ENCODE results near the gene MICU2.
A peak's percentile ranks its signal among the peaks of the same experiment; 100 is the strongest.

The MICU2 gene

DNA sequence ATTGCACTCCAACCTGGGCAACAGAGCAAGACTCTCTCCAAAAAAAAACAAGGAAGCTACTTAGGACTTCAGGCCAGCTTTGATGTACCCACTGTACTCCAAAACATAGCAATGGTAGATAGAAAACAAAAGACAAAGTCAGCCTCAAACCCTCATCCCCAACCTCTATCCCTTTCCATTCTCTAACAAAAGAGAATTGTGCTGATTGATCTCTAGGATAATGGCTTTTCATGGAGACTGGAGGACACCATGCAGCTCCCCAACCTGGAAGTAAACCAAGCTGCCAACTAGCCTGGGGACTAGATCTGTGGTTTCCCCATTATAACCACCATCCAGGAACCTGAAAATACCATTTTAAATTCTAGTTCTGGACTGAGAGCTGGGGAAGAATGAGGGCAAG is 140.5 kb downstream of the MICU2 start:
- Histone ChIP-seq H3K4me3 (ENCODE audit: low read length in 2 of 2) (no peak overlapping the region), H3K9ac (ENCODE audit: low read length in 2 of 2) (no peak overlapping the region), H3K27me3 (ENCODE audit: control insufficient read depth in 1 of 2, insufficient read depth in 2 of 2, low read length in 2 of 2) (no peaks in the 10 kb centered on the region), H3K27ac (ENCODE audit: low read length) (no peak overlapping the region), H3K4me1 (ENCODE audit: control insufficient read depth, insufficient read depth, low read length) (peaks cover 4% of the 10 kb centered on the region), H3K9me3 (ENCODE audit: control insufficient read depth in 2 of 2, low read length in 2 of 2) (no peaks in the 10 kb centered on the region), H3K36me3 (ENCODE audit: control insufficient read depth in 2 of 2, insufficient read depth in 2 of 2, low read length in 2 of 2) (no peaks in the 10 kb centered on the region)

DNA sequence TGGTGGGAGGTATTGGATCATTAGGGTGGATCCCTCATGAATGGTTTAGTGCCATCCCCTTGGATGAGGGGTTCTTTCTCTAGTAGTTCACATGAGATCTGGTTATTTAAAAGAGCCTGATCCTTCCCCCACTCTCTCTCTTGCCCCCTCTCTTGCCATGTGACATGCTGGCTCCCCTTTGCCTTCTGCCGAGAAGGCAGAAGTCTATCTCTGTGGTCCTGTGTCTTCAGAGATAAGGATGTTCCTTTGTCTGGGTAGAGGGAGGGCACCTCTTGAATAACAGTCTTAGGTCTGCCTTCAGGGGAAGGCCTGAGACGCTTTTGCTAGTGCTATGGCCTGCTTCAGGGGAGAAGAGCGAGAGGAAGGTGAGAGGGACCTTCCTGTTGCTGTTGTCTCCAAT is 142.8 kb downstream of the MICU2 start:
- Histone ChIP-seq H3K27ac (ENCODE audit: low read length) (no peak overlapping the region), H3K9ac (ENCODE audit: low read length in 2 of 2) (no peak overlapping the region), H3K4me3 (ENCODE audit: low read length in 2 of 2) (no peak overlapping the region)

DNA sequence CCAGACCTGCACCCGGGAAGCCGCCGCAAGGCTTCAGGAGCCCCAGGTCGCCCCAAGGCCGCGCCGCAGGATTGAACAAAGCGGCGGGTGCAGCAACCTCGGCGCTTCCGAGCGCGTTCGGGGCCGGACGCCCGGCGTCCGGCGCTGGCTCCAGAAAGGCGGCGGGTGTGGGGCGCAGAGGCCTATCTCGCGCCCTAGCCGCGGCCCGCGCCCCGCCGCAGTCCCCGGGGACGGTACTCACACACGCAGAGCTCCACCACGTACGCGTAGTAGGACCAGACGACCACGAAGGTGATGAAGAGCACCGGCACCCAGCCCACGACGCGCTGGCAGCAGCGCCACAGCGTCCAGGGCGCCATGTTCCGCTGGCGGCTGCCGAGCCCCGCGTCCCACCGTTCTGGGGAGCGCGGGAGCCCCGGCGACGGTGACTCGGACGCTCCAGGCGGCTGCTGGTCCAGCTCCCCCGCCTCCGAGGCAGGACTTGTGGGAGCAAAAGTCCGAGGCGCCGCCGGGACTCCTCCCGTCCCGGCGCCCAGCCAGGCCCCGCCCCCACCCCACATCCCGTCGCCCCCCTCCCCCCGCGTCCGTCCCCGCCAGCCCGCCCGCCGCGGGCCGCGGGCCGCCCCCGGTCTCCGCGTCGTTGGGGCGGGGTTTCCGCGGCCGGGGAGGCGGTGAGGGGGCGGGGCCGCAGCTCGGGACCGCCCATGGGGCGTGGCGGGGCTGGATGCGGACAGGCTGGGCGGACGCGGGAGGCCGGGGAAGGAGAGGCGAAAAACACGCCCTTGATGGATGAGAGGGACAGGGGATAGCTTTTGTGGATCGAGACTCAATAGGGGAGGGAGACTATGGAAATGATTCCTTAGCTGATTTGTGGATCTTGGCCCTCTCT is 144.9 kb downstream of the MICU2 start, which contains the start of gene ZDHHC20:
TSS of gene ZDHHC20 (minus strand) at position 491 of the 889 bp plus-strand sequence. CDS start at position 359, 132 bp downstream.
- H3K9ac ChIP-seq (ENCODE audit: low read length in 2 of 2), result peak within 1 kb of the TSS; percentile 80 to 84
- peak within 1 kb of the TSS; percentile 66 for H3K27ac ChIP-seq (ENCODE audit: low read length)
- no peaks in the 10 kb centered on the region for H3K9me3 ChIP-seq (ENCODE audit: control insufficient read depth in 2 of 2, low read length in 2 of 2)
- H3K27me3 ChIP-seq (ENCODE audit: control insufficient read depth in 1 of 2, insufficient read depth in 2 of 2, low read length in 2 of 2), result no peaks in the 10 kb centered on the region
- H3K4me3 ChIP-seq (ENCODE audit: low read length in 2 of 2), result peak within 1 kb of the TSS; percentile 85 to 93
- H3K36me3 ChIP-seq (ENCODE audit: control insufficient read depth in 2 of 2, insufficient read depth in 2 of 2, low read length in 2 of 2), result no peaks in the 10 kb centered on the region
- H3K4me1 ChIP-seq (ENCODE audit: control insufficient read depth, insufficient read depth, low read length), result peaks cover 4% of the 10 kb centered on the region

More for the DNA sequence above, 142.8 kb downstream of the MICU2 start:
- no peaks in the 10 kb centered on the region for H3K9me3 ChIP-seq (ENCODE audit: control insufficient read depth in 2 of 2, low read length in 2 of 2)
- no peaks in the 10 kb centered on the region for H3K27me3 ChIP-seq (ENCODE audit: control insufficient read depth in 1 of 2, insufficient read depth in 2 of 2, low read length in 2 of 2)
- no peaks in the 10 kb centered on the region for H3K36me3 ChIP-seq (ENCODE audit: control insufficient read depth in 2 of 2, insufficient read depth in 2 of 2, low read length in 2 of 2)
- peaks cover 4% of the 10 kb centered on the region for H3K4me1 ChIP-seq (ENCODE audit: control insufficient read depth, insufficient read depth, low read length)

DNA sequence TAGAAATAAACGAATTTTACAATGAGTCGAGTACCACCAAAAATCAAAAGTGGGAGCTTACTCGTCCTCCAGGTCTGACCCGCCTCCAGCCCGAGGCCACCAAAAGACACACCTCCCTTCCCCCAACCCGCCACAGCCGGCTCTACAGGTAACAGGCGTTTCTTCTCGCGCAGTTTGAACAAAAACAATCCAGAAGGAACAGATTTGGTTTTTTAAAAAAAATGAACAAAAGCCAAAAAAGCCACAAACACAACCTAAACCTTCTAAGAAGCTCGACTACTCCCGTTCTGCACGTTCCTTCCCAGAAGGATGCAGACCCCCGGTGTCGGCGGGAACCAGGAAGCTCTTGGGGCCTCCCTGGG is 145.5 kb downstream of the MICU2 start:
- peak overlapping the region; percentile 85 to 93 for H3K4me3 ChIP-seq (ENCODE audit: low read length in 2 of 2)
- H3K9me3 ChIP-seq (ENCODE audit: control insufficient read depth in 2 of 2, low read length in 2 of 2), result no peaks in the 10 kb centered on the region
- H3K36me3 ChIP-seq (ENCODE audit: control insufficient read depth in 2 of 2, insufficient read depth in 2 of 2, low read length in 2 of 2), result no peaks in the 10 kb centered on the region
- peaks cover 4% of the 10 kb centered on the region for H3K4me1 ChIP-seq (ENCODE audit: control insufficient read depth, insufficient read depth, low read length)
- H3K9ac ChIP-seq (ENCODE audit: low read length in 2 of 2), result peak overlapping the region; percentile 80 to 84
- H3K27me3 ChIP-seq (ENCODE audit: control insufficient read depth in 1 of 2, insufficient read depth in 2 of 2, low read length in 2 of 2), result no peaks in the 10 kb centered on the region
- H3K27ac ChIP-seq (ENCODE audit: low read length), result peak overlapping the region; percentile 66

DNA sequence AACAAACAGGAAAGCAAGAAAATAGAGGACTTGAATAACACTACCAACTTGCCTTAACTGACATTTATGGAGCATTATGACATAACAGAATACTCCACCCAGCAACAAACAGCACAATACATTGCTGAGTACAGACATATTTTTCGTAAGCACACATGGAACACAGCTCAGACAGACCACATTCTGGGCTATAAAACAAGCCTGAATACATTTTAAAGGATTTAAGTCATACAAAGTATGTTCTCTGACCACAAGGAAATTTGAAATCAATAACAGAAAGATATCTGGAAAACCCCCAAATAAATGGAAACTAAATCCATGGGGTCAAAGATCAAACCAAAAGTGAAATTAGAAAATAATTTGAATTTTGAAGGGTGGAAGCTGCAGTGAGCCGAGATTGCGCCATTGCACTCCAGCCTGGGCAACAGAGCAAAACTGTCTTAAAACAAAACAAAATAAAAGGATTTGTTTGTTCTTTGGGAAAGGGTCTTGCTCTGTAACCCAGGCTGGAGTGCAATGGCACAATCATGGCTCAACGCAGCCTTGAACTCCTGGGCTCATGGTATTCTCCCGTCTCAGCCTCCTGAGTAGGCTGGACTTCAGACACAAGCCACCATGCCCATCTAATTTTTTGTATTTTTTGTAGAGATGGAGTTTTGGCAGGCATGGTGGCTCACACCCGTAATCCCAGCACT is 150.4 kb downstream of the MICU2 start:
- no peaks in the 10 kb centered on the region for H3K9me3 ChIP-seq (ENCODE audit: control insufficient read depth in 2 of 2, low read length in 2 of 2)
- H3K9ac ChIP-seq (ENCODE audit: low read length in 2 of 2), result no peak overlapping the region
- H3K27me3 ChIP-seq (ENCODE audit: control insufficient read depth in 1 of 2, insufficient read depth in 2 of 2, low read length in 2 of 2), result no peaks in the 10 kb centered on the region
- H3K27ac ChIP-seq (ENCODE audit: low read length), result no peak overlapping the region
- H3K36me3 ChIP-seq (ENCODE audit: control insufficient read depth in 2 of 2, insufficient read depth in 2 of 2, low read length in 2 of 2), result no peaks in the 10 kb centered on the region
- peaks cover under 1% of the 10 kb centered on the region for H3K4me1 ChIP-seq (ENCODE audit: control insufficient read depth, insufficient read depth, low read length)
- no peak overlapping the region for H3K4me3 ChIP-seq (ENCODE audit: low read length in 2 of 2)

DNA sequence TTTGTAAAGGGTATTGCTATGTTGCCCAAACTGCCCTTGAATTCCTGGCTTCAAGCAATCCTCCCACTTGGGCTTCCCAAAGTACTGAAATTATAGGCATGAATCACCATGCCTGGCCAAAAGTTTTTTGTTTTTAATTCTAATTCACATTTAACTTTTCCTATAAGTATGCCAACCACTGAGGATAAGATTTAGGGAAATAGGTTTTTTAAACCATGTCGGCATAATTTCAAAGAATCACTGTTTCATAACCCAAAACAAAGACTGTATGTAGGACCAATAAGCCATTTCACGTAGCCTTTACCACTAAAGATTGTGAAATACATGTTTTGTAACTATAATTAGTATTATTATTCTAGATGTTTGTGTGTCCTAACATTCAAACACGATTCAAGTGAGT is 153.0 kb downstream of the MICU2 start:
- H3K9me3 ChIP-seq (ENCODE audit: control insufficient read depth in 2 of 2, low read length in 2 of 2), result no peaks in the 10 kb centered on the region
- H3K27ac ChIP-seq (ENCODE audit: low read length), result no peak overlapping the region
- H3K4me3 ChIP-seq (ENCODE audit: low read length in 2 of 2), result no peak overlapping the region
- no peaks in the 10 kb centered on the region for H3K4me1 ChIP-seq (ENCODE audit: control insufficient read depth, insufficient read depth, low read length)
- H3K9ac ChIP-seq (ENCODE audit: low read length in 2 of 2), result no peak overlapping the region
- no peaks in the 10 kb centered on the region for H3K36me3 ChIP-seq (ENCODE audit: control insufficient read depth in 2 of 2, insufficient read depth in 2 of 2, low read length in 2 of 2)
- H3K27me3 ChIP-seq (ENCODE audit: control insufficient read depth in 1 of 2, insufficient read depth in 2 of 2, low read length in 2 of 2), result no peaks in the 10 kb centered on the region

DNA sequence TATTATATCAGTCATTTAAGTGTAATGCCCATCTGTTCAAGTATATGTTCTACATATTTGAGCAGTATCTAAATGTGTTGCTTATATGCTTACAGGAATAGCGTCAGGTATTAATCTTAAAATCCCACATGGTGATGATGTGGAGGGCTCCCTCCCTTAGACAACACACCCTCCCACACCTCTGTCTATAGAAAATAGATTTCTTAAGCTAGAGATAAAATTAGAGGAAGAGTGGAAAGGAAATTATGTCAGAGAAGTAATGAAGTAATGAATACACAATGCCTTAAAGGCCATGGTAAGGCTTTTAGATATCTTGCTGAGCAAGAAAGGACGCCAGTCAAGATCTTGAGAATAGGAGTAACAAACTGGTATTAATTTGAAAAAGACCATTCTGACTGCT is 157.3 kb downstream of the MICU2 start:
- Histone ChIP-seq H3K4me1 (ENCODE audit: control insufficient read depth, insufficient read depth, low read length) (no peaks in the 10 kb centered on the region), H3K4me3 (ENCODE audit: low read length in 2 of 2) (no peak overlapping the region), H3K27me3 (ENCODE audit: control insufficient read depth in 1 of 2, insufficient read depth in 2 of 2, low read length in 2 of 2) (no peaks in the 10 kb centered on the region), H3K9ac (ENCODE audit: low read length in 2 of 2) (no peak overlapping the region), H3K36me3 (ENCODE audit: control insufficient read depth in 2 of 2, insufficient read depth in 2 of 2, low read length in 2 of 2) (no peaks in the 10 kb centered on the region), H3K9me3 (ENCODE audit: control insufficient read depth in 2 of 2, low read length in 2 of 2) (no peaks in the 10 kb centered on the region), H3K27ac (ENCODE audit: low read length) (no peak overlapping the region)

DNA sequence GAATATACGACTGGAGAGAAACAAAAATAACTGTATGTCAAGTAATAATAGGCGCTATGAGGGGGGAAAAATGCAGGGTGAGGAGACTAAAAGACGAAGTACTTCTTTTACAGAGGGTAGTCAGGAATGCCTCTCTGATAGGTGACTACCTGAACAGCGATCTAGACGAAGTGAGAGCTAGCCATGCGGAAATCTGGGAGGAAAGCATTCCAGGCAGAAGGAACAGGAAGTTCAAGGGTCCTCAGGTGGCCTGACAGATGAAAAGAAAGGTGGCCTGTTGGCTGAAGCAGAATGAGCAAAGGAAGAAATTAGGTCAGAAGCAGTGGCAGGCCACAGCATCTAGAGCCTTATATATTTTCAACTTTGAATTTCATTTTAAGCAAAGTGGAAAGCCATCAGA is 158.2 kb downstream of the MICU2 start:
- Histone ChIP-seq H3K9me3 (ENCODE audit: control insufficient read depth in 2 of 2, low read length in 2 of 2) (no peaks in the 10 kb centered on the region), H3K4me3 (ENCODE audit: low read length in 2 of 2) (no peak overlapping the region), H3K27me3 (ENCODE audit: control insufficient read depth in 1 of 2, insufficient read depth in 2 of 2, low read length in 2 of 2) (no peaks in the 10 kb centered on the region), H3K4me1 (ENCODE audit: control insufficient read depth, insufficient read depth, low read length) (no peaks in the 10 kb centered on the region), H3K36me3 (ENCODE audit: control insufficient read depth in 2 of 2, insufficient read depth in 2 of 2, low read length in 2 of 2) (no peaks in the 10 kb centered on the region), H3K9ac (ENCODE audit: low read length in 2 of 2) (no peak overlapping the region), H3K27ac (ENCODE audit: low read length) (no peak overlapping the region)

DNA sequence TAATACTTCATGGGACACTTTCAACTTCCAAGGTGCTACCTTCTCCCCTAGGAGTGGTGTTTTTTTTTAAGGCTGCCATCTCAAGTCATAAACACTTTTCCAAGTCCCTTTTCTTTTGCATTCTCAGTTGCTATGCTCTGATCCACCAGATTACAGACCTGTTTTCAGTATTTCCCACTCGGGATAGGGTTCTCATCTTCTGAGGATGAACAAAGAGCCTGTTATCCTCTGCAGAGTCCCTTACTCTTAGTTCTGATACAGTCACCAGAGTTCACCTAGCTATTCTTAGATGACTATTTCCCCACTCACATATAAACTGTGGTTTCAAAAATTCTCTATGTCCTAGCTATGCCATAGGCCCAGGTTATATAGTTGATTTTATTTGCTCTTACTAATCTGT is 160.8 kb downstream of the MICU2 start:
- Histone ChIP-seq H3K9ac (ENCODE audit: low read length in 2 of 2) (no peak overlapping the region), H3K36me3 (ENCODE audit: control insufficient read depth in 2 of 2, insufficient read depth in 2 of 2, low read length in 2 of 2) (no peaks in the 10 kb centered on the region), H3K9me3 (ENCODE audit: control insufficient read depth in 2 of 2, low read length in 2 of 2) (no peaks in the 10 kb centered on the region), H3K27me3 (ENCODE audit: control insufficient read depth in 1 of 2, insufficient read depth in 2 of 2, low read length in 2 of 2) (no peaks in the 10 kb centered on the region), H3K4me1 (ENCODE audit: control insufficient read depth, insufficient read depth, low read length) (no peaks in the 10 kb centered on the region), H3K27ac (ENCODE audit: low read length) (no peak overlapping the region), H3K4me3 (ENCODE audit: low read length in 2 of 2) (no peak overlapping the region)

Data from stomach smooth muscle (tissue), 2 donors.